ENCODE results near the gene RHBDD1. TPM values are rescaled to one million over a fixed set of nuclear protein-coding genes. Genes with fewer than 3 reads are reported as not detected.

RHBDD1 gene
- total RNA-seq, 1 donor from 2014 or later, result 43.6 TPM

GRCh38 chr2:226887940-226888339 is 52.1 kb downstream of the RHBDD1 start:
- DNase-seq, result no peak

- no peak for DNase-seq
Observed at GRCh38 chr2:226888378-226888965, 52.6 kb downstream of the RHBDD1 start.

- no peak for DNase-seq
Observed at GRCh38 chr2:226888971-226889370, 53.1 kb downstream of the RHBDD1 start.

GRCh38 chr2:226890286-226890685 is 54.4 kb downstream of the RHBDD1 start:
- DNase-seq, result no peak

- no peak for DNase-seq
Observed at GRCh38 chr2:226891780-226892590, 56.1 kb downstream of the RHBDD1 start.

- DNase-seq, result no peak
Observed at GRCh38 chr2:226892729-226893128, 56.9 kb downstream of the RHBDD1 start.

GRCh38 chr2:226893216-226893615 is 57.4 kb downstream of the RHBDD1 start:
- no peak for DNase-seq

- DNase-seq, result no peak
Observed at GRCh38 chr2:226894752-226895151, 58.9 kb downstream of the RHBDD1 start.

- no peak for DNase-seq
Observed at GRCh38 chr2:226895579-226895978, 59.7 kb downstream of the RHBDD1 start.

GRCh38 chr2:226898121-226898520 is 62.3 kb downstream of the RHBDD1 start:
- no peak for DNase-seq

- no peak for DNase-seq
Observed at GRCh38 chr2:226898897-226899296, 63.0 kb downstream of the RHBDD1 start.

- DNase-seq, result no peak
Observed at GRCh38 chr2:226902041-226902966, 66.5 kb downstream of the RHBDD1 start.

- DNase-seq, result no peak
Observed at GRCh38 chr2:226903179-226903578, 67.3 kb downstream of the RHBDD1 start.

- DNase-seq, result no peak
Observed at GRCh38 chr2:226904592-226904991, 68.7 kb downstream of the RHBDD1 start.

- DNase-seq, result no peak
Observed at GRCh38 chr2:226905718-226906117, 69.9 kb downstream of the RHBDD1 start.

- DNase-seq, result no peak
Observed at GRCh38 chr2:226906163-226906693, 70.4 kb downstream of the RHBDD1 start.

- DNase-seq, result no peak
Observed at GRCh38 chr2:226909126-226909525, 73.3 kb downstream of the RHBDD1 start.

- DNase-seq, result no peak
Observed at GRCh38 chr2:226909836-226910235, 74.0 kb downstream of the RHBDD1 start.

- DNase-seq, result no peak
Observed at GRCh38 chr2:226910384-226910783, 74.5 kb downstream of the RHBDD1 start.

- DNase-seq, result no peak
Observed at GRCh38 chr2:226911932-226912331, 76.1 kb downstream of the RHBDD1 start.

GRCh38 chr2:226913641-226914040 is 77.8 kb downstream of the RHBDD1 start:
- DNase-seq, result no peak

- DNase-seq, result no peak
Observed at GRCh38 chr2:226915846-226916360, 80.0 kb downstream of the RHBDD1 start.
